ENCODE data around the gene CNOT6.

Gene CNOT6

DNA sequence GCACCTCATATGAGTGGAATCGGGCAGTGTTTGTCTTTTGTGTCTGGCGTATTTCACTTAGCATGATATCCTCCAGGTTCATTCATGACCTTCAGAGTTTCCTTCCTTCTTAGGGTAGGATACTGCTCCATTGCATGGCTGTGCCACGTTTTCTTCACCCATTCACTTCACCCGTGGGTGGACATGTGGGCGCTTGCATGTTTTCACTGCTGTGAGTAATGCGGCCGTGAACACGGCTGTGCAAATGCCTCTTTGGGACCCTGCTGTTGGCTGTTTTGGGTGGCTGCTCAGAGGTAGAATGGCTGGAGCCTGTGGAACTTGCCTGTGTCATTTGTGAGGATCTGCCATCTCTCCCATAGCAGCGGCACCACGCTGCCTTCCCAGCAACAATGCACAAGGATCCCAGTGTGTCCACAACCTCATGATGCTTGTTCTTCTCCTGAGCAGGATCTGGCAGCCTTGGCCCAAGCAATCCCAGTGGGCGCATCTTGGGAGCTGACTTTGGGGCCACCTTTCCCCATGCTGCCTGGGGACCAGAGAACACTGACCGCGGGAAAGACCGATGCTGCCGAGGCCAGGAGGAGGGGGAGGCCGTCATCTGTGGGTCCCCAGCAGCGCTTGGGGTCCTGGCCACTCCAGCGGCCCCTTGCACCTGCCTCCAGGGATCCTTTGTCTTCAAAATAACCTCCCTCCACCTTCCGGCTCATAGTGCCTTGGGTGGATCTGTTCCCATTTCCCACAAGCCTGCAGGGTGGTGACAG lies 99.4 kb downstream of the CNOT6 start:
- no peak overlapping the region for H3K4me3 Mint-ChIP-seq
- no peaks in the 10 kb centered on the region for H3K9me3 Mint-ChIP-seq
- no peaks in the 10 kb centered on the region for H3K36me3 Mint-ChIP-seq (ENCODE audit: low read depth)

GRCh38 chr5:180594311-180595045 lies 100.3 kb downstream of the CNOT6 start:
- Mint-ChIP-seq H3K27ac (peak overlapping the region; percentile 55), H3K4me3 (no peak overlapping the region), H3K4me1 (ENCODE audit: low read depth) (peaks cover 5% of the 10 kb centered on the region), H3K36me3 (ENCODE audit: low read depth) (no peaks in the 10 kb centered on the region), H3K9me3 (no peaks in the 10 kb centered on the region), H3K27me3 (peaks cover 20% of the 10 kb centered on the region)

More for the DNA sequence above, 99.4 kb downstream of the CNOT6 start:
- Mint-ChIP-seq H3K4me1 (ENCODE audit: low read depth) (peaks cover 6% of the 10 kb centered on the region), H3K27ac (no peak overlapping the region), H3K27me3 (peaks cover 29% of the 10 kb centered on the region)

- Mint-ChIP-seq H3K27ac (no peak overlapping the region), H3K36me3 (ENCODE audit: low read depth) (no peaks in the 10 kb centered on the region), H3K9me3 (no peaks in the 10 kb centered on the region)
Measured at GRCh38 chr5:180595046-180595379, 100.8 kb downstream of the CNOT6 start.

DNA sequence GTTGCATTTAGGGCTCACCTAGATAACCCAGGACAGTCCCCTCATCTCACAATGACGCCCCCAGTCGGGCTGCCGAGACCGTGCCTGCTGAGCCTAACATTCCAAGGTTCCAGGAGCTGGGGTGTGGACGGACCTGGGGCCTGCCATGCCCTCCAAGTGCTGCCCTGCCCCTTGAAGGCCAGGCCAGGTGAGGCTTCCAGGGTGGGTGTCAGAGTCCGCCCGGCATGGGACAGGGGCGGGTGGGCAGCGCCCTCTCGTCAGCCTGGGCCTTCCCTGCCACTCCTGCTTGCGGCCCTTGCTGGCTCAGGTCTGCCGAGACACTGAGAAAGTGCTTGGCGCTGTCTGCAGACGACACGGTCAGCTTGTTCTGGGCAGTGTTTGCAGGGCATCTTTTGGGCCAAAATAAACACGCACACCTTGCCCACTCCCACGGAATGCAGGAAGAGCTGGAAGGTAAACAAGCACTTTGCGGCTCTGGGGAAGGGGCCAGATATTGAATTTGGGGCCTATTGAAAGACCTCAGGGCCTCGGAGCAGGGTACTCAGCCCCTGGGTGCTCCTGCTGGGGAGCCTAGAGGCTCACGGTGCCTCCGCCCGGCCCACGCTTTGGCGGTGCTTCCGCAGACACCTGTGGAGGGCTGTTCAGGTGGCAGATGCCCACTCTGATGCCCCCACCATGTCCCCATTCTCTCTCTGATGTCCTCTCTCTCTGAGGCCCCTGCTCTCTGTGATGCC lies 101.4 kb downstream of the CNOT6 start:
- H3K27ac Mint-ChIP-seq, result no peak overlapping the region

More at GRCh38 chr5:180595046-180595379, 100.8 kb downstream of the CNOT6 start:
- H3K4me1 Mint-ChIP-seq (ENCODE audit: low read depth), result no peaks in the 10 kb centered on the region
- H3K4me3 Mint-ChIP-seq, result no peak overlapping the region
- peaks cover 16% of the 10 kb centered on the region for H3K27me3 Mint-ChIP-seq

DNA sequence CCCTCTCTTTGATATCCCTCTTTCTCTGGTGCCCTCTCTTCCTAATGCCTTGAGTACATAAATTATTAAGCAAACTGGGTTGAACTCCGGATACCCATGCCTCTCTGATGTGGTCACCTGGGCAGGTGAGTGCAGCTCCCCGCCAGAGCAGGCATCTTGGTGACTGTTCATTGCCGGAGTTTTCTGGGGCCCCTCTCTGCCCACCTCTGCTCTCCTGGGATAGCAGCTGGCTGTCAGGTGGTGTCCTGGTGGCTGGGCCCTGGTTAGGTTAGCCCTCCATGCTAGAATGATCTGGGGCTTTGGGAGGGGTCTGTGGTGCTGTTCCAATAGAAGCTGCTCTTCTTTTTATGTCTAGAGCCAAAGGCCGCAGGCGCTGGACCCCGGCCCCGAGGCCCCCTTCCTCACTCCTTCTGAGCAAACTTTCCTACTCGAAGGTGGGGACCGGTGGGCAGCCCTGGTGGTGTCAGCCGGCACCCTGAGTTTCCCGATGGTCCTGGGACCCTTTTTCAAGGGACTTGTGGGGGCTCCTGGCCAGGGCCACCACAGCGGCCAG lies 102.0 kb downstream of the CNOT6 start:
- H3K9me3 Mint-ChIP-seq, result no peaks in the 10 kb centered on the region
- H3K4me3 Mint-ChIP-seq, result no peak overlapping the region
- H3K36me3 Mint-ChIP-seq (ENCODE audit: low read depth), result no peaks in the 10 kb centered on the region

More for the DNA sequence above, 101.4 kb downstream of the CNOT6 start:
- H3K36me3 Mint-ChIP-seq (ENCODE audit: low read depth), result no peaks in the 10 kb centered on the region
- peaks cover 16% of the 10 kb centered on the region for H3K27me3 Mint-ChIP-seq
- H3K9me3 Mint-ChIP-seq, result no peaks in the 10 kb centered on the region
- no peaks in the 10 kb centered on the region for H3K4me1 Mint-ChIP-seq (ENCODE audit: low read depth)
- H3K4me3 Mint-ChIP-seq, result no peak overlapping the region

DNA sequence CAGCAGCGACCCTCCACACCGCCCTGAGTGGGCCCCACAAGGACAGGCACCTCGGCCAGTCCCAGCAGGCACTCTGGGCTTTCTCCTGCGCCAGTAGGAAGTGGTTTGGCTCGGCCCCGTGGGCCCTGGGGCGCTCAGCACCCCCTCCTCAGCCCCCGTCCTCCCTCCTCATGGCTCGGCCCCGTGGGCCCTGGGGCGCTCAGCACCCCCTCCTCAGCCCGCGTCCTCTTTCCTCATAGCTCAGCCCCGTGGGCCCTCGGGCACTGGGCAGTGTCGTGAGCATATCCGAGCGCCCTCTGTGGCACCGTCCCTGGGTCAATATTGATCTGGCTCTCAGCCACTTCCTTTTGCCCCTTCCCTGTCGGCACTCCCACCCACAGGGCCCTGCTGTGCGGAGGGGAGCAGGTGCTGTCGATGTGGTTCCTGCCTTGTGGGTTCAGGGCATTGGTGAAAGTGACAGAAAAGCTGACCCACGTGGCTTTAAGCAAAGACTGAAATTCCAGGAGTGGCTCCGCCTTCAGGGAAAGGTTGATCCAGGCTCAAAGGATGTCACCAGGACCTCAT lies 102.6 kb downstream of the CNOT6 start:
- Mint-ChIP-seq H3K4me1 (ENCODE audit: low read depth) (no peaks in the 10 kb centered on the region), H3K4me3 (no peak overlapping the region), H3K36me3 (ENCODE audit: low read depth) (no peaks in the 10 kb centered on the region), H3K9me3 (no peaks in the 10 kb centered on the region), H3K27me3 (peaks cover 16% of the 10 kb centered on the region), H3K27ac (no peak overlapping the region)

More for the DNA sequence above, 102.0 kb downstream of the CNOT6 start:
- Mint-ChIP-seq H3K27me3 (peaks cover 16% of the 10 kb centered on the region), H3K27ac (no peak overlapping the region), H3K4me1 (ENCODE audit: low read depth) (no peaks in the 10 kb centered on the region)

DNA sequence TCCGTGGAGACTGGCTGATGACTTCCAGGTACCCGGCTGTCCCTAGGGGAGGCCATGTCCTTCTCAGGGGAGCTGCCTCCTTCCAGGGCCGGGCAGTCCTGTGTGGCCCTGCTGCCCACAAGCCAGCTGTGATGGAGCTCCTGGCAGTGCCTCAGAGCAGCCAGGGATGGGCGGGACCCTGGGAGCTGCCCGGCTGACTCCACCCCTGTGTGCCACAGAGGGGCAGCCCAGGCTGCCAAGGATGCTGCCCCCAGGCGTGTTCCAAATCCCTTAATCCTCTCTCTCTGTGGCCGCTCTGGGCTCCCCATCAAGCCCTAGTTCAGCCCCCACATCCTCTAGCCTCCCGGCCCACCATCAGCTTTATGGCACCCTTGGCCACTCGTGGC lies 104.1 kb downstream of the CNOT6 start:
- Mint-ChIP-seq H3K36me3 (ENCODE audit: low read depth) (no peaks in the 10 kb centered on the region), H3K4me3 (no peak overlapping the region), H3K9me3 (no peaks in the 10 kb centered on the region), H3K27ac (no peak overlapping the region), H3K27me3 (peaks cover 5% of the 10 kb centered on the region), H3K4me1 (ENCODE audit: low read depth) (no peaks in the 10 kb centered on the region)

- Mint-ChIP-seq H3K36me3 (ENCODE audit: low read depth) (no peaks in the 10 kb centered on the region), H3K4me1 (ENCODE audit: low read depth) (no peaks in the 10 kb centered on the region), H3K27me3 (no peaks in the 10 kb centered on the region), H3K4me3 (no peak overlapping the region), H3K9me3 (no peaks in the 10 kb centered on the region), H3K27ac (no peak overlapping the region)
Measured at GRCh38 chr5:180598797-180599589, 104.8 kb downstream of the CNOT6 start.

- Mint-ChIP-seq H3K27me3 (no peaks in the 10 kb centered on the region), H3K36me3 (ENCODE audit: low read depth) (no peaks in the 10 kb centered on the region), H3K4me3 (no peak overlapping the region), H3K4me1 (ENCODE audit: low read depth) (no peaks in the 10 kb centered on the region), H3K27ac (no peak overlapping the region), H3K9me3 (no peaks in the 10 kb centered on the region)
Measured at GRCh38 chr5:180599590-180599914, 105.4 kb downstream of the CNOT6 start.

DNA sequence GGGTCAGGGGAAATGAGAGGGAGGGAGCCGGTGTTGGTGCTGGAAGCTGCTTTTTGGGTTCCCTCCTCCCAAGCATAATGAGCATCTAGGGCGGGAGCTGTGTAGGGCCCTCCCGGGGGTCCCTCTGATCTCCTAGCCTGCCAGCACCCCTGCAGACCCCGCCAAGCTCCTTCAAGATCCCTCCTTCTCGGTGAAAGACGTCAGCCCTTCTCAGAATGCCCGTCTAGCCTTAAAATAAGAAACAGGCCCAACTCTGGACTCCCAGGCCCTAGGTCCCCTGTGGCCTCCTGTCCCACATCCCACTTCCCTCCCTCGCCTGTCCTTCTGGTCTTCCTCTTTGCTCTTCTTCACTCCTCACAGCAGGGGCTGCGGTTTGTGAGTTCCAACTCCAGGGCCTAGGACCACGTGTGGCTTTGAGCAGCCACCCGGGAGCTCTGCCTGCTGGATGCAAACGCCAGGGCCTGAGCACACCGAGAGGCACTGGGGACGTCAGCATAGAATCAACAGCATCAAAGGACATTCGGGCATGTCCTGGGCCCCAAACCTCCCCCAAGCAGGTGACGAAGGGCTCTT lies 105.9 kb downstream of the CNOT6 start:
- Mint-ChIP-seq H3K36me3 (ENCODE audit: low read depth) (no peaks in the 10 kb centered on the region), H3K27me3 (no peaks in the 10 kb centered on the region), H3K4me3 (no peak overlapping the region), H3K4me1 (ENCODE audit: low read depth) (no peaks in the 10 kb centered on the region), H3K9me3 (no peaks in the 10 kb centered on the region), H3K27ac (no peak overlapping the region)

- H3K4me1 Mint-ChIP-seq (ENCODE audit: low read depth), result no peaks in the 10 kb centered on the region
- H3K9me3 Mint-ChIP-seq, result no peaks in the 10 kb centered on the region
- H3K27ac Mint-ChIP-seq, result no peak overlapping the region
- no peak overlapping the region for H3K4me3 Mint-ChIP-seq
- H3K36me3 Mint-ChIP-seq (ENCODE audit: low read depth), result no peaks in the 10 kb centered on the region
- H3K27me3 Mint-ChIP-seq, result no peaks in the 10 kb centered on the region
Measured at GRCh38 chr5:180600554-180601041, 106.4 kb downstream of the CNOT6 start.

DNA sequence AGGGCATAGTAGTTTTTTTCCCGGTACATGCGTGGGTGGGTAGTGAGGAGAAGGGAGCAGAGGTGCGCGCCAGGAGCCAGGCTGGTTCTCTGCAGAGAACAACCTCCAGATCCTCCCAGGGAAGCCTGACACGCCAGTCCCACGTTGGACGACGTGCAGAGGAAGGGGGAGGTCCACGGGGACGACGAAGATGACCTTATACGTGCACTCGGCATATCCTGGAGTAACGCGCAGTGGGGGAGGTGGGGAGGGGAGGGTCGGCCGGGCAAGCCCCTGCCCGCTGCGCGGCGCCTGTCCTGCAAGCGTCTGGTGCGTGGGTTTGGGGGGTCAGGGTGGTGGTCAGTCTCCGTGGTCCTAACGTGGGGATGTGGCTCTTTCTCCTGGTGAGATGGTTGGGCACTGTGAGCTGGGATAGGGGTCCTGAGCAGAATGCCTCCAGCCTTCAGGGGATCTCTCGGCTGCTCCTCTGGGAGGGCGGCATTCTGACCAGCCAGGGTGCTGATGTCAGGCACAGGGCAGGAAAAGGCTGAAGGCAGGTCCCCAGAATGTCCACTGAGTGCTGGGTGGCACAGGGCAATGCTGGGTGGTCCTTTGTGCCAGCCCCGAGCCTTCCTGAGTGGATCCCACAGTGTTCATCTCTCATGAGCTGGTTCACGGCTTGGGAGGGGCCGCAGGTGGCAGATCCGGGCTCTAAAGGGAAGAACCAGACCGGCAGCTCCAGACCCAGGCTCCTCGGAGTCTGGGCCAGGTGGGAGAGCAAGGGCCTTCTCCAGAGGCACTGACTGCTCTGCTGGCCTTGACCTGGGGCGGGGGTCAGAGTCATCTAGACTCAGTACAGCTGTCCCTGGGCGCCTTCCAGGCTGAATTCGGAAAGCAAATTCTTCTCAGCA lies 107.7 kb downstream of the CNOT6 start:
- Mint-ChIP-seq H3K4me1 (ENCODE audit: low read depth) (no peaks in the 10 kb centered on the region), H3K36me3 (ENCODE audit: low read depth) (no peaks in the 10 kb centered on the region), H3K9me3 (no peaks in the 10 kb centered on the region), H3K4me3 (no peak overlapping the region), H3K27ac (no peak overlapping the region), H3K27me3 (no peaks in the 10 kb centered on the region)

- H3K4me1 Mint-ChIP-seq (ENCODE audit: low read depth), result no peaks in the 10 kb centered on the region
- no peaks in the 10 kb centered on the region for H3K27me3 Mint-ChIP-seq
- H3K36me3 Mint-ChIP-seq (ENCODE audit: low read depth), result no peaks in the 10 kb centered on the region
- H3K4me3 Mint-ChIP-seq, result no peak overlapping the region
- no peaks in the 10 kb centered on the region for H3K9me3 Mint-ChIP-seq
- H3K27ac Mint-ChIP-seq, result no peak overlapping the region
Measured at GRCh38 chr5:180602481-180603075, 108.4 kb downstream of the CNOT6 start.

Data from stimulated activated naive CD8-positive, alpha-beta T cell treated with anti-CD3 and anti-CD28 coated beads, Interleukin-15, Interleukin-2, amounts not matched to agents 100 ng/mL and 50 ng/mL, for 24 hours (primary cell).